ENCODE measurements around the gene AGO4. TPM values are rescaled to one million over a fixed set of nuclear protein-coding genes. Genes with fewer than 3 reads are reported as not detected.

AGO4 gene
- total RNA-seq, 1 experiment from 2014 or later, result 12.8 TPM

GRCh38 chr1:35852241-35852640 is 44.4 kb downstream of the AGO4 start:
- Histone ChIP-seq H3T11ph (ENCODE audit: low read length) (no peak overlapping the region), H3K27ac (ENCODE audit: insufficient read length, low read depth, low read length) (no peak overlapping the region), H2AFZ (ENCODE audit: low read length) (no peak overlapping the region), H3K9me3 (ENCODE audit: control insufficient read depth, low read depth, low read length) (no peaks in the 10 kb centered on the region), H3K23me2 (ENCODE audit: insufficient read length, low read depth, low read length, poor library complexity, severe bottlenecking) (no peaks in the 10 kb centered on the region), H2BK12ac (ENCODE audit: insufficient read length, low read depth, low read length) (no peak overlapping the region), H3K23ac (ENCODE audit: insufficient read length, low read depth, low read length) (no peak overlapping the region), H3K27me3 (ENCODE audit: insufficient read depth, low read length) (no peaks in the 10 kb centered on the region), H3K4me2 (ENCODE audit: insufficient read depth, insufficient read length, low read length) (no peak overlapping the region), H2AK5ac (ENCODE audit: insufficient read length, low read length) (no peak overlapping the region), H2BK120ac (ENCODE audit: low read depth, low read length, poor library complexity, severe bottlenecking) (no peak overlapping the region), H3K18ac (ENCODE audit: insufficient read length, low read depth, low read length) (no peak overlapping the region), H3K4me1 (ENCODE audit: insufficient read depth, low read length) (no peaks in the 10 kb centered on the region; the same call in 1 of the 2 replicates), H2BK20ac (ENCODE audit: low read depth, low read length, poor library complexity, severe bottlenecking) (no peak overlapping the region), H2BK5ac (ENCODE audit: insufficient read length, low read length) (no peak overlapping the region), H4K8ac (replicated peaks; ENCODE audit: insufficient read length, low read depth, low read length) (no peak overlapping the region), H3K56ac (ENCODE audit: insufficient read length, low read depth, low read length) (no peak overlapping the region), H3K4ac (ENCODE audit: low read depth, low read length) (no peak overlapping the region), H2BK15ac (ENCODE audit: low read depth, low read length) (no peak overlapping the region), H4K91ac (ENCODE audit: insufficient read length, low read depth, low read length) (no peak overlapping the region), H3K14ac (ENCODE audit: insufficient read depth, low read length) (no peak overlapping the region), H3K9ac (ENCODE audit: extremely low read depth, insufficient read length, low read length) (no peak overlapping the region), H3K79me2 (ENCODE audit: insufficient read depth, low read length) (no peaks in the 10 kb centered on the region), H4K20me1 (ENCODE audit: control insufficient read depth, insufficient read depth, insufficient read length) (no peaks in the 10 kb centered on the region), H4K5ac (ENCODE audit: insufficient read length, low read depth, low read length) (no peak overlapping the region), H3K79me1 (ENCODE audit: insufficient read depth, low read depth, low read length, poor library complexity, severe bottlenecking) (no peaks in the 10 kb centered on the region)
- WGBS (ENCODE audit: extremely low coverage, insufficient read length, low lambda C conversion rate), result no CpG with 5 or more reads among the region's 2 CpGs
- H3K4me1 Mint-ChIP-seq, result peaks cover 9 to 19% of the 10 kb centered on the region in 2 experiments
- H3K4me3 Mint-ChIP-seq, result no peak overlapping the region
- DNase-seq, result no peak
- TF ChIP-seq, protein P1, sequence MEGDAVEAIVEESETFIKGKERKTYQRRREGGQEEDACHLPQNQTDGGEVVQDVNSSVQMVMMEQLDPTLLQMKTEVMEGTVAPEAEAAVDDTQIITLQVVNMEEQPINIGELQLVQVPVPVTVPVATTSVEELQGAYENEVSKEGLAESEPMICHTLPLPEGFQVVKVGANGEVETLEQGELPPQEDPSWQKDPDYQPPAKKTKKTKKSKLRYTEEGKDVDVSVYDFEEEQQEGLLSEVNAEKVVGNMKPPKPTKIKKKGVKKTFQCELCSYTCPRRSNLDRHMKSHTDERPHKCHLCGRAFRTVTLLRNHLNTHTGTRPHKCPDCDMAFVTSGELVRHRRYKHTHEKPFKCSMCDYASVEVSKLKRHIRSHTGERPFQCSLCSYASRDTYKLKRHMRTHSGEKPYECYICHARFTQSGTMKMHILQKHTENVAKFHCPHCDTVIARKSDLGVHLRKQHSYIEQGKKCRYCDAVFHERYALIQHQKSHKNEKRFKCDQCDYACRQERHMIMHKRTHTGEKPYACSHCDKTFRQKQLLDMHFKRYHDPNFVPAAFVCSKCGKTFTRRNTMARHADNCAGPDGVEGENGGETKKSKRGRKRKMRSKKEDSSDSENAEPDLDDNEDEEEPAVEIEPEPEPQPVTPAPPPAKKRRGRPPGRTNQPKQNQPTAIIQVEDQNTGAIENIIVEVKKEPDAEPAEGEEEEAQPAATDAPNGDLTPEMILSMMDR (conservative IDR thresholded peaks at IDR 0.05), result no peak
- no peaks in the 10 kb centered on the region for H3K9me3 Mint-ChIP-seq
- peaks cover 3 to 44% (median 31%) of the 10 kb centered on the region in 3 experiments; a peak in 5 of 7 replicates for H3K36me3 Mint-ChIP-seq (ENCODE audit: insufficient read depth in 1 of 3, low read depth in 3 of 3)
- no peaks in the 10 kb centered on the region for H3K27me3 Mint-ChIP-seq (ENCODE audit: low read depth)
- H3K27ac Mint-ChIP-seq, result no peak overlapping the region

All from H9 (cell line).